H1 (cell line): ENCODE measurements around the gene NEK10.

Source experiments
- CEBPB ChIP-seq: IDR thresholded peaks from 2 replicates; pipeline ENCODE4 v1.6.1; 2012; ENCODE audit warnings: low read depth, low read length
- CTCF ChIP-seq, 3 experiments: IDR thresholded peaks; 1 replicate in 2 of 3; 2 replicates in 1 of 3; pipeline versions ENCODE4 v1.5.1 to v1.6.1; 2011; ENCODE audit warnings: low read length in 3 of 3, mild to moderate bottlenecking in 3 of 3, inconsistent platforms in 2 of 3, low read depth in 1 of 3, moderate library complexity in 1 of 3; ENCODE audit not compliant: insufficient read depth in 1 of 3; ENCODE audit errors: control extremely low read depth in 1 of 3
- EGR1 ChIP-seq: IDR thresholded peaks from 2 replicates; pipeline ENCODE4 v1.6.1; 2011; ENCODE audit warnings: low read depth, low read length, borderline replicate concordance
- RAD21 ChIP-seq, 2 experiments: IDR thresholded peaks in 1 of 2; conservative IDR thresholded peaks in 1 of 2; 2 replicates each; pipeline ENCODE4 v1.6.1; 2011; ENCODE audit warnings: low read depth in 2 of 2, low read length in 2 of 2, improper control_type of control experiment in 1 of 2, inconsistent platforms in 1 of 2, mild to moderate bottlenecking in 1 of 2, moderate library complexity in 1 of 2
- RFX5 ChIP-seq: IDR thresholded peaks from 2 replicates; pipeline ENCODE4 v1.6.1; 2011; ENCODE audit warnings: low read depth, low read length, improper control_type of control experiment, borderline replicate concordance
- SIN3A ChIP-seq, 2 experiments: IDR thresholded peaks in 1 of 2; conservative IDR thresholded peaks in 1 of 2; 2 replicates each; pipeline ENCODE4 v1.6.1; 2011 to 2012; ENCODE audit warnings: low read length in 2 of 2, improper control_type of control experiment in 1 of 2, low read depth in 1 of 2, mild to moderate bottlenecking in 1 of 2
- SP1 ChIP-seq: IDR thresholded peaks from 2 replicates; pipeline ENCODE4 v1.6.1; 2011; ENCODE audit warnings: low read depth, low read length
- ZNF274 ChIP-seq: IDR thresholded peaks from 2 replicates; pipeline ENCODE4 v1.7.0; 2012; ENCODE audit warnings: low read length, borderline replicate concordance; ENCODE audit errors: extremely low read depth

GRCh38 chr3:27119639-27120038, 249.5 kb downstream of the NEK10 start:
- TF ChIP-seq CTCF (IDR thresholded peaks at IDR 0.05; ENCODE audit: control extremely low read depth in 1 of 3, insufficient read depth in 1 of 3, low read depth in 1 of 3, low read length in 3 of 3): no peak
- no peak for TF ChIP-seq CEBPB
- TF ChIP-seq EGR1: no peak
- TF ChIP-seq RFX5: no peak
- no peak for TF ChIP-seq RAD21 (IDR thresholded peaks at IDR 0.05 in 1 of 2, conservative IDR thresholded peaks at IDR 0.05 in 1 of 2; ENCODE audit: low read depth in 2 of 2, low read length in 2 of 2)
- TF ChIP-seq ZNF274: no peak
- TF ChIP-seq SP1: no peak
- TF ChIP-seq SIN3A (conservative IDR thresholded peaks at IDR 0.05 in 1 of 2, IDR thresholded peaks at IDR 0.05 in 1 of 2; ENCODE audit: low read depth in 1 of 2, low read length in 2 of 2): no peak
